Panc1 (cell line): ENCODE data around the gene S100A7. TPM values are rescaled to one million over a fixed set of nuclear protein-coding genes. Genes with fewer than 3 reads are reported as not detected.

Experiments
- ATAC-seq: fragments of 200-7000 bp; cut with Tn5 transposase; 2 replicates; pipeline ENCODE4 v1.9.1; 2020; ENCODE audit warnings: mild to moderate bottlenecking, moderate library complexity
- BruUV-seq: library from RNA; stranded (reverse); fragments of 400-500 nt; replicated peaks from 2 replicates; lab custom pipeline; 2021; lab: Mats Ljungman, UMichigan
- CTCF ChIA-PET: fragments of 300-600 bp; sonication (Branson Sonifier 250); formaldehyde crosslinking; loops from one replicate; lab custom pipeline; 2022; ENCODE audit warnings: antibody characterized with exemption; lab: Charles Lee
- POLR2A ChIA-PET: fragments of 300-600 bp; sonication (Branson Sonifier 250); formaldehyde crosslinking; loops from one replicate; lab custom pipeline; 2022; ENCODE audit warnings: antibody characterized with exemption; lab: Charles Lee
- DNase-seq: peaks from one replicate; pipeline ENCODE4 v3.0.0-alpha.2; 2010; ENCODE audit warnings: low read depth, low spot score
- H3K27ac ChIP-seq: 2 replicates; pipeline ENCODE4 v1.5.1; 2011; ENCODE audit warnings: mild to moderate bottlenecking, low read length, inconsistent platforms
- H3K27me3 ChIP-seq: fragments of 200-500 bp; sonication (Bioruptor generic); 2 replicates; pipeline ENCODE4 v1.6.0; 2014; ENCODE audit warnings: low read length, inconsistent platforms; ENCODE audit not compliant: control insufficient read depth, insufficient read depth
- H3K36me3 ChIP-seq: fragments of 200-500 bp; sonication (Bioruptor generic); 2 replicates; pipeline ENCODE4 v1.5.1; 2014; ENCODE audit warnings: inconsistent platforms, mild to moderate bottlenecking, low read length, moderate library complexity; ENCODE audit not compliant: control insufficient read depth, insufficient read depth
- H3K4me1 ChIP-seq: 2 replicates; pipeline ENCODE4 v1.5.1; 2011; ENCODE audit warnings: inconsistent platforms, mild to moderate bottlenecking, low read length, moderate library complexity; ENCODE audit not compliant: control insufficient read depth, insufficient read depth
- H3K4me3 ChIP-seq, 2 experiments: 2 replicates each; pipeline ENCODE4 v1.5.1; 2011 to 2012; ENCODE audit warnings: low read depth in 2 of 2, low read length in 2 of 2, mild to moderate bottlenecking in 2 of 2, inconsistent platforms in 1 of 2, moderate library complexity in 1 of 2
- H3K9me3 ChIP-seq: fragments of 200-500 bp; sonication (Bioruptor generic); 2 replicates; pipeline ENCODE4 v1.5.1; 2014; ENCODE audit warnings: low read depth, mild to moderate bottlenecking, inconsistent platforms, low read length, moderate library complexity; ENCODE audit not compliant: control insufficient read depth, insufficient read depth
- POLR2AphosphoS5 ChIP-seq: IDR thresholded peaks from 2 replicates; pipeline ENCODE4 v1.6.1; 2012; ENCODE audit warnings: mild to moderate bottlenecking, low read depth, low read length, moderate library complexity
- SIN3A ChIP-seq: IDR thresholded peaks from 2 replicates; pipeline ENCODE4 v1.6.1; 2012; ENCODE audit warnings: low read depth, mild to moderate bottlenecking, low read length, moderate library complexity, borderline replicate concordance; ENCODE audit not compliant: insufficient read depth
- TCF7L2 ChIP-seq: IDR thresholded peaks from 2 replicates; pipeline ENCODE4 v1.6.1; 2011; ENCODE audit warnings: mild to moderate bottlenecking, low read depth, low read length, inconsistent platforms
- in situ Hi-C: cut with HindIII; loops from 2 replicates; pipeline ENCODE4 v1.10.0; 2016; ENCODE audit warnings: low sequenced_read_pairs, low pct_unique_long_range_greater_than_20kb
- intact Hi-C: fragments of 100-400 bp; cut with micrococcal nuclease; formaldehyde crosslinking; loops from one replicate; pipeline ENCODE4 v1.10.0; 2022; ENCODE audit not compliant: unreplicated experiment
- total RNA-seq: library from RNA; stranded (reverse); gene quantifications from one replicate; pipeline ENCODE4 v1.2.1, GENCODE V29; 2021; ENCODE audit not compliant: unreplicated experiment
- TF ChIP-seq, protein P1 (sequence below): fragments of 450-650 bp; IDR thresholded peaks from 2 replicates; pipeline ENCODE4 v1.5.1; 2017; ENCODE audit warnings: mild to moderate bottlenecking
- TF ChIP-seq, protein P2 (sequence below), 2 experiments: IDR thresholded peaks; 2 replicates each; pipeline ENCODE4 v1.6.1; 2011 to 2012; ENCODE audit warnings: low read depth in 2 of 2, control low read depth in 1 of 2, low read length in 1 of 2, mild to moderate bottlenecking in 1 of 2, moderate library complexity in 1 of 2; ENCODE audit not compliant: insufficient read depth in 1 of 2

Gene S100A7
- total RNA-seq, 1 experiment from 2014 or later: not detected

DNA sequence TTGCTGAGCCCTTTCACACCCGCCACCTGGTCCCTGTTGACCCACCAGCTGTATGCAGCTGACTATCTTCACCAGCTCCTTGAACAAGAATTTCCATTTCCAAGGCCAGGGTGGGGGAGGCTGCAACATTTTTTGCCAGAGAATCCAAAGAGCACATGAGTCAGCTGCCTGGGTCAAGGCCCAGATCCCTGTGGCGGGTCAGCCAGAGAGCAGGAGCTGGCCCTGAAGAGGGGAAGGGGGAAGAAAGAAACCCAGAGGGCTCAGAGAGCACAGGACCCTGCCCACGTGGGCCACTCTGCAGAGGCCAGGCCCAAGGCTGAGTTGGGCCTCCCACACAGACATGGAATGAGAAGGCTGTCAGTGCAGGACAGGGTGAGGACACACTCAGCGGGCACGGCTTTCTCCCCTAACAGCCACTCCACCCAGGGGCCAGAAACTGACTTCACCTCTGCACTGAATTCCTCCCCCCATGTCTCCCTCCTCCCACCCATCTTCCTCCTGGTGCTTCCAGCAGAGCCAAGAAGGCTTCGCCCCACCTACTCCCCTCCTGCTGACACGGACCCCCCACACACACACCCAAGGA is 46.5 kb upstream of the S100A7 start:
- TF ChIP-seq SIN3A (no peak), TCF7L2 (no peak), POLR2AphosphoS5 (peak; percentile 54; the same call in 1 of the 2 replicates)
- TF ChIP-seq, protein P1, sequence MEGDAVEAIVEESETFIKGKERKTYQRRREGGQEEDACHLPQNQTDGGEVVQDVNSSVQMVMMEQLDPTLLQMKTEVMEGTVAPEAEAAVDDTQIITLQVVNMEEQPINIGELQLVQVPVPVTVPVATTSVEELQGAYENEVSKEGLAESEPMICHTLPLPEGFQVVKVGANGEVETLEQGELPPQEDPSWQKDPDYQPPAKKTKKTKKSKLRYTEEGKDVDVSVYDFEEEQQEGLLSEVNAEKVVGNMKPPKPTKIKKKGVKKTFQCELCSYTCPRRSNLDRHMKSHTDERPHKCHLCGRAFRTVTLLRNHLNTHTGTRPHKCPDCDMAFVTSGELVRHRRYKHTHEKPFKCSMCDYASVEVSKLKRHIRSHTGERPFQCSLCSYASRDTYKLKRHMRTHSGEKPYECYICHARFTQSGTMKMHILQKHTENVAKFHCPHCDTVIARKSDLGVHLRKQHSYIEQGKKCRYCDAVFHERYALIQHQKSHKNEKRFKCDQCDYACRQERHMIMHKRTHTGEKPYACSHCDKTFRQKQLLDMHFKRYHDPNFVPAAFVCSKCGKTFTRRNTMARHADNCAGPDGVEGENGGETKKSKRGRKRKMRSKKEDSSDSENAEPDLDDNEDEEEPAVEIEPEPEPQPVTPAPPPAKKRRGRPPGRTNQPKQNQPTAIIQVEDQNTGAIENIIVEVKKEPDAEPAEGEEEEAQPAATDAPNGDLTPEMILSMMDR: no peak
- TF ChIP-seq, protein P2, sequence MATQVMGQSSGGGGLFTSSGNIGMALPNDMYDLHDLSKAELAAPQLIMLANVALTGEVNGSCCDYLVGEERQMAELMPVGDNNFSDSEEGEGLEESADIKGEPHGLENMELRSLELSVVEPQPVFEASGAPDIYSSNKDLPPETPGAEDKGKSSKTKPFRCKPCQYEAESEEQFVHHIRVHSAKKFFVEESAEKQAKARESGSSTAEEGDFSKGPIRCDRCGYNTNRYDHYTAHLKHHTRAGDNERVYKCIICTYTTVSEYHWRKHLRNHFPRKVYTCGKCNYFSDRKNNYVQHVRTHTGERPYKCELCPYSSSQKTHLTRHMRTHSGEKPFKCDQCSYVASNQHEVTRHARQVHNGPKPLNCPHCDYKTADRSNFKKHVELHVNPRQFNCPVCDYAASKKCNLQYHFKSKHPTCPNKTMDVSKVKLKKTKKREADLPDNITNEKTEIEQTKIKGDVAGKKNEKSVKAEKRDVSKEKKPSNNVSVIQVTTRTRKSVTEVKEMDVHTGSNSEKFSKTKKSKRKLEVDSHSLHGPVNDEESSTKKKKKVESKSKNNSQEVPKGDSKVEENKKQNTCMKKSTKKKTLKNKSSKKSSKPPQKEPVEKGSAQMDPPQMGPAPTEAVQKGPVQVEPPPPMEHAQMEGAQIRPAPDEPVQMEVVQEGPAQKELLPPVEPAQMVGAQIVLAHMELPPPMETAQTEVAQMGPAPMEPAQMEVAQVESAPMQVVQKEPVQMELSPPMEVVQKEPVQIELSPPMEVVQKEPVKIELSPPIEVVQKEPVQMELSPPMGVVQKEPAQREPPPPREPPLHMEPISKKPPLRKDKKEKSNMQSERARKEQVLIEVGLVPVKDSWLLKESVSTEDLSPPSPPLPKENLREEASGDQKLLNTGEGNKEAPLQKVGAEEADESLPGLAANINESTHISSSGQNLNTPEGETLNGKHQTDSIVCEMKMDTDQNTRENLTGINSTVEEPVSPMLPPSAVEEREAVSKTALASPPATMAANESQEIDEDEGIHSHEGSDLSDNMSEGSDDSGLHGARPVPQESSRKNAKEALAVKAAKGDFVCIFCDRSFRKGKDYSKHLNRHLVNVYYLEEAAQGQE (IDR thresholded peaks at IDR 0.05; ENCODE audit: insufficient read depth in 1 of 2, low read depth in 2 of 2, low read length in 1 of 2): no peak
- ATAC-seq (peak; percentile 80), DNase-seq (no peak)
- ChIA-PET CTCF (interaction anchor here (0.7 to 1.1 kb wide), 4 partner anchors 11 to 158 kb away, joined by 3 read pairs; partner anchors contain the start of gene PGLYRP4), POLR2A (interaction anchor here (0.6 kb wide), 1 partner anchor 59 kb away, joined by 3 read pairs; no protein-coding TSS in a partner anchor)
- no peaks in the 10 kb centered on the region for H3K27me3 ChIP-seq
- H3K9me3 ChIP-seq: no peaks in the 10 kb centered on the region
- H3K4me1 ChIP-seq: peaks cover 32% of the 10 kb centered on the region
- intact Hi-C loops: loop anchor here (5.0 kb wide), 1 partner anchor 155 kb away; no protein-coding TSS in a partner anchor
- in situ Hi-C loops: no loop called here
- H3K36me3 ChIP-seq: no peaks in the 10 kb centered on the region
- peak overlapping the region; percentile 71 for H3K27ac ChIP-seq
- no TSS peak for BruUV-seq
- no peak overlapping the region for H3K4me3 ChIP-seq

DNA sequence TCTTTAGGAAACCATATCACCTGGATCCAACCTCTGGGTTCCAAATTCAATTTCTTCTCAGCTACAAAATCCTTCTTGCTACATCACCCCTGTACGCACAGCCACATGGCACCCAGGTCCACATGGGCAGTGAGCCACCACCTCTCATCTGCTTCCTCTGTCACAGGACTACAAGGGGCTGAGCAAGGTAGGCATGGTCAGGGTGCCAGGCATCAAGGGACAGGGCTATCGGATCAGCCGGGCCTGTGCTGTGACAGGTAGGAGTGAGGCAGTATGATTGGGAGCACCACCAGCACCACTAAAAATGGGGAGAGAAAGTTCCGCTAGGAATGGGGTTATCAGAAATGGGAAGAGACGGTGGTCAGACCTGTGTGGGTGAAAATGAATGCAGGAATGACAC is 45.9 kb upstream of the S100A7 start:
- ATAC-seq (no peak), DNase-seq (no peak)
- H3K4me1 ChIP-seq: peaks cover 26% of the 10 kb centered on the region
- BruUV-seq: no TSS peak
- intact Hi-C loops (loop anchor here (5.0 kb wide), 1 partner anchor 156 kb away; no protein-coding TSS in a partner anchor), in situ Hi-C loops (no loop called here)
- TF ChIP-seq, protein P1: no peak
- TF ChIP-seq, protein P2 (IDR thresholded peaks at IDR 0.05; ENCODE audit: insufficient read depth in 1 of 2, low read depth in 2 of 2, low read length in 1 of 2): no peak
- TF ChIP-seq TCF7L2 (no peak), SIN3A (no peak)
- ChIA-PET CTCF (interaction anchor here (0.8 to 1.1 kb wide), 3 partner anchors 10 to 153 kb away, joined by 3 read pairs; no protein-coding TSS in a partner anchor), POLR2A (interaction anchor here (0.6 kb wide), 1 partner anchor 60 kb away, joined by 3 read pairs; no protein-coding TSS in a partner anchor)
- H3K9me3 ChIP-seq: no peaks in the 10 kb centered on the region
- no peaks in the 10 kb centered on the region for H3K27me3 ChIP-seq
- no peak overlapping the region for H3K4me3 ChIP-seq
- H3K27ac ChIP-seq: peak overlapping the region; percentile 71
- H3K36me3 ChIP-seq: no peaks in the 10 kb centered on the region
